Vagina (tissue), 2 donors: ENCODE results near the gene SNED1. TPM values are rescaled to one million over a fixed set of nuclear protein-coding genes. Genes with fewer than 3 reads are reported as not detected.
A peak's percentile ranks its signal among the peaks of the same experiment; 100 is the strongest.

ENCODE experiments used
- DNase-seq, 2 donors: peaks; one replicate each; pipeline ENCODE4 v3.0.0-alpha.2; 2017; ENCODE audit errors: extremely low spot score in 2 of 2
- H3K27ac ChIP-seq: fragments of 200-600 bp; sonication (generic); one replicate; pipeline ENCODE4 v1.5.1; 2019
- H3K27me3 ChIP-seq: fragments of 200-600 bp; sonication (generic); one replicate; pipeline ENCODE4 v1.5.1; 2019
- H3K36me3 ChIP-seq, 2 donors: fragments of 200-600 bp; sonication (generic); one replicate each; pipeline ENCODE4 v1.5.1; 2017 to 2019
- H3K4me1 ChIP-seq: fragments of 200-600 bp; sonication (generic); one replicate; pipeline ENCODE4 v1.5.1; 2019
- H3K4me3 ChIP-seq, 2 donors: fragments of 200-600 bp; sonication (generic); 1 replicate in 1 of 2; 2 replicates in 1 of 2; pipeline ENCODE4 v1.5.1; 2016 to 2019
- H3K9me3 ChIP-seq: fragments of 200-600 bp; sonication (generic); one replicate; pipeline ENCODE4 v1.5.1; 2019
- POLR2A ChIP-seq, 2 donors: fragments of 450-650 bp; IDR thresholded peaks; one replicate each; pipeline ENCODE4 v1.6.1; 2017; ENCODE audit warnings: antibody characterized with exemption in 2 of 2, mild to moderate bottlenecking in 2 of 2, moderate library complexity in 2 of 2
- POLR2AphosphoS5 ChIP-seq, 2 donors: sonication (generic); formaldehyde crosslinking; IDR thresholded peaks; one replicate each; pipeline ENCODE4 v1.9.0; 2017; ENCODE audit warnings: antibody characterized with exemption in 2 of 2, mild to moderate bottlenecking in 2 of 2, low read depth in 1 of 2; ENCODE audit not compliant: insufficient read depth in 1 of 2
- intact Hi-C: fragments of 100-400 bp; cut with DNase I; formaldehyde crosslinking; loops from one replicate; pipeline ENCODE4 v1.15.1; 2023
- total RNA-seq: library from RNA; depleted of rRNA; stranded (reverse); fragments of >200 nt; gene quantifications from one replicate; pipeline ENCODE4 v1.2.3, GENCODE V29; 2016
- TF ChIP-seq, protein P1 (sequence below), 3 experiments: fragments of 450-650 bp in 2 of 3; fragments of 200-600 bp in 1 of 3; sonication (generic) in 1 of 3; IDR thresholded peaks; one replicate each; pipeline ENCODE4 v1.5.1; 2017 to 2019; ENCODE audit warnings: antibody characterized with exemption in 3 of 3, mild to moderate bottlenecking in 2 of 3, moderate library complexity in 2 of 3

SNED1 gene
- total RNA-seq, 1 donor from 2014 or later: 55.5 TPM

- intact Hi-C loops: no loop called here
- TF ChIP-seq POLR2A (IDR thresholded peaks at IDR 0.05): no peak
- TF ChIP-seq, protein P1, sequence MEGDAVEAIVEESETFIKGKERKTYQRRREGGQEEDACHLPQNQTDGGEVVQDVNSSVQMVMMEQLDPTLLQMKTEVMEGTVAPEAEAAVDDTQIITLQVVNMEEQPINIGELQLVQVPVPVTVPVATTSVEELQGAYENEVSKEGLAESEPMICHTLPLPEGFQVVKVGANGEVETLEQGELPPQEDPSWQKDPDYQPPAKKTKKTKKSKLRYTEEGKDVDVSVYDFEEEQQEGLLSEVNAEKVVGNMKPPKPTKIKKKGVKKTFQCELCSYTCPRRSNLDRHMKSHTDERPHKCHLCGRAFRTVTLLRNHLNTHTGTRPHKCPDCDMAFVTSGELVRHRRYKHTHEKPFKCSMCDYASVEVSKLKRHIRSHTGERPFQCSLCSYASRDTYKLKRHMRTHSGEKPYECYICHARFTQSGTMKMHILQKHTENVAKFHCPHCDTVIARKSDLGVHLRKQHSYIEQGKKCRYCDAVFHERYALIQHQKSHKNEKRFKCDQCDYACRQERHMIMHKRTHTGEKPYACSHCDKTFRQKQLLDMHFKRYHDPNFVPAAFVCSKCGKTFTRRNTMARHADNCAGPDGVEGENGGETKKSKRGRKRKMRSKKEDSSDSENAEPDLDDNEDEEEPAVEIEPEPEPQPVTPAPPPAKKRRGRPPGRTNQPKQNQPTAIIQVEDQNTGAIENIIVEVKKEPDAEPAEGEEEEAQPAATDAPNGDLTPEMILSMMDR (IDR thresholded peaks at IDR 0.05): peak in 1 of 3 experiments; percentile 6
- no peak for DNase-seq
- no peaks in the 10 kb centered on the region for H3K9me3 ChIP-seq
- H3K4me3 ChIP-seq: no peak overlapping the region
- no peaks in the 10 kb centered on the region for H3K27me3 ChIP-seq
- H3K4me1 ChIP-seq: peaks cover 25% of the 10 kb centered on the region
- H3K27ac ChIP-seq: no peak overlapping the region
- no peaks in the 10 kb centered on the region for H3K36me3 ChIP-seq
These were observed 14.9 kb upstream of the SNED1 start for GRCh38 chr2:240983361-240983995.

DNA sequence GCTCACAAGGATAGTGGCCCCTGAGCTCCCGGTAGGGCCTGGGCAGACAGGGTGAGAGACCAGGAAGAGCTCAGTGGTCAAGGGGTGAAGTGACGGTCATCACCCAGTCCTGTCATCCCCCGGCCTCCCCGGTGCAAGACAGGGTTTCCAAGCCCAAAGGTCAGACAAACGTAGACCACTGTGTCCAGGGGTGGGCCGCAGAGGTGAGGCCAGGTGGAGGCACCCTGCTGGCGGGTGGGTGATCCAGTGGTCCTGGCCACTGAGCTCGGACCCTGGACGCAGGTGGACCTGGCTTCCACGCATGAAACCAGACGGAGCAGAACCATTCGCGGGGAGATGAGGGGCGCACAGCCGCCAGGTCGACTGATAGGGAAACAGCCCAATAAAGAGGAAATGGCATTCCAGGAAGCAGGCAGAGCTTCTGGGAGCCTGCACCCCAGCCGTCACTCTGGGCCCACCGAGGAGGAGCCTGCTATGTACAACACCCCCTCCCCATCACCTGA lies 14.4 kb upstream of the SNED1 start:
- TF ChIP-seq POLR2AphosphoS5 (IDR thresholded peaks at IDR 0.05; ENCODE audit: insufficient read depth in 1 of 2, low read depth in 1 of 2) (no peak), POLR2A (IDR thresholded peaks at IDR 0.05) (no peak)
- TF ChIP-seq, protein P1 (IDR thresholded peaks at IDR 0.05): no peak
- Histone ChIP-seq H3K36me3 (no peaks in the 10 kb centered on the region), H3K4me3 (no peak overlapping the region), H3K27ac (no peak overlapping the region), H3K9me3 (no peaks in the 10 kb centered on the region), H3K4me1 (peaks cover 31% of the 10 kb centered on the region), H3K27me3 (no peaks in the 10 kb centered on the region)
- intact Hi-C loops: no loop called here
- no peak for DNase-seq

GRCh38 chr2:240985881-240986786 lies 12.3 kb upstream of the SNED1 start:
- no peak overlapping the region for H3K4me3 ChIP-seq
- no peak for DNase-seq
- intact Hi-C loops: no loop called here
- H3K9me3 ChIP-seq: no peaks in the 10 kb centered on the region
- H3K27me3 ChIP-seq: no peaks in the 10 kb centered on the region
- H3K4me1 ChIP-seq: peaks cover 46% of the 10 kb centered on the region
- no peaks in the 10 kb centered on the region for H3K36me3 ChIP-seq
- peak overlapping the region; percentile 76 for H3K27ac ChIP-seq
- TF ChIP-seq POLR2AphosphoS5 (IDR thresholded peaks at IDR 0.05; ENCODE audit: insufficient read depth in 1 of 2, low read depth in 1 of 2) (no peak), POLR2A (IDR thresholded peaks at IDR 0.05) (no peak)
- TF ChIP-seq, protein P1 (IDR thresholded peaks at IDR 0.05): no peak

GRCh38 chr2:240986787-240987411 lies 11.5 kb upstream of the SNED1 start:
- no peak for DNase-seq
- no peaks in the 10 kb centered on the region for H3K36me3 ChIP-seq
- H3K27ac ChIP-seq: peak overlapping the region; percentile 76
- H3K27me3 ChIP-seq: no peaks in the 10 kb centered on the region
- TF ChIP-seq POLR2AphosphoS5 (IDR thresholded peaks at IDR 0.05; ENCODE audit: insufficient read depth in 1 of 2, low read depth in 1 of 2): peak; percentile 60 to 92
- TF ChIP-seq, protein P1 (IDR thresholded peaks at IDR 0.05): no peak
- no peak overlapping the region for H3K4me3 ChIP-seq
- intact Hi-C loops: loop anchor here (1.0 kb wide), 1 partner anchor 27 kb away; no protein-coding TSS in a partner anchor
- H3K4me1 ChIP-seq: peaks cover 54% of the 10 kb centered on the region
- H3K9me3 ChIP-seq: no peaks in the 10 kb centered on the region
